PC-9 (cell line): ENCODE measurements around the gene BORCS5.

ENCODE experiments used
- EZH2 ChIP-seq: fragments of 200-600 bp; sonication (generic); IDR thresholded peaks from 2 replicates; pipeline ENCODE4 v1.8.0; 2017; ENCODE audit warnings: antibody characterized with exemption, low read depth
- TF ChIP-seq, protein P1 (sequence below): fragments of 200-600 bp; sonication (generic); conservative IDR thresholded peaks from 2 replicates; pipeline ENCODE4 v1.6.1; 2017; ENCODE audit warnings: mixed run types, antibody characterized with exemption, mild to moderate bottlenecking, moderate library complexity

DNA sequence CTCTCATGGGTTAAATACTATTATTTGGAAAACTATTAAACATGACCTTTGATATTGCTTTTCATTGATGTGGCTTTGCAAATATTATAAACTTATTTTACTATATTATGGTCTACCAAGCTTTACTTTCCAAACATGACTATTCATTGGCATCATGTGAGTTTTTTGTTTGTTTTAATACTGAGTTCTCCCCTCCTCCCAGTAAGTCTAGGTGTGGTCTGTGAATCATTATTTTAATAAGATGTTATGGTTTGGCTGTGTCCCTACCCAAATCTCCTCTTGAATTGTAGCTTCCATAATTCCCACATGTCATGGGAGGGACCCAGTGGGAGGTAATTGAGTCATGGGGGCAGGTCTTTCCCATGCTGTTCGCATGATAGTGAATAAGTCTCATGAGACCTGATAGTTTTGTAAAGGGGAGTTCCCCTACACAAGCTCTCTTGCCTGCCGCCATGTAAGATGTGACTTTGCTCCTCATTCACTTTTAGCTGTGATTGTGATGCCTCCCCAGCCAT lies 80.0 kb downstream of the BORCS5 start:
- TF ChIP-seq, protein P1, sequence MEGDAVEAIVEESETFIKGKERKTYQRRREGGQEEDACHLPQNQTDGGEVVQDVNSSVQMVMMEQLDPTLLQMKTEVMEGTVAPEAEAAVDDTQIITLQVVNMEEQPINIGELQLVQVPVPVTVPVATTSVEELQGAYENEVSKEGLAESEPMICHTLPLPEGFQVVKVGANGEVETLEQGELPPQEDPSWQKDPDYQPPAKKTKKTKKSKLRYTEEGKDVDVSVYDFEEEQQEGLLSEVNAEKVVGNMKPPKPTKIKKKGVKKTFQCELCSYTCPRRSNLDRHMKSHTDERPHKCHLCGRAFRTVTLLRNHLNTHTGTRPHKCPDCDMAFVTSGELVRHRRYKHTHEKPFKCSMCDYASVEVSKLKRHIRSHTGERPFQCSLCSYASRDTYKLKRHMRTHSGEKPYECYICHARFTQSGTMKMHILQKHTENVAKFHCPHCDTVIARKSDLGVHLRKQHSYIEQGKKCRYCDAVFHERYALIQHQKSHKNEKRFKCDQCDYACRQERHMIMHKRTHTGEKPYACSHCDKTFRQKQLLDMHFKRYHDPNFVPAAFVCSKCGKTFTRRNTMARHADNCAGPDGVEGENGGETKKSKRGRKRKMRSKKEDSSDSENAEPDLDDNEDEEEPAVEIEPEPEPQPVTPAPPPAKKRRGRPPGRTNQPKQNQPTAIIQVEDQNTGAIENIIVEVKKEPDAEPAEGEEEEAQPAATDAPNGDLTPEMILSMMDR = no peak
- TF ChIP-seq EZH2 = no peak
